K562 (cell line): ENCODE data around the gene FOSL2. TPM values are rescaled to one million over a fixed set of nuclear protein-coding genes. Genes with fewer than 3 reads are reported as not detected.
A peak's percentile ranks its signal among the peaks of the same experiment; 100 is the strongest.

Experiments
- BCOR ChIP-seq: fragments of 450-650 bp; IDR thresholded peaks from 2 replicates; pipeline ENCODE4 v1.6.1; 2016
- BDP1 ChIP-seq: IDR thresholded peaks from 3 replicates; pipeline ENCODE4 v1.6.1; 2011; ENCODE audit not compliant: insufficient read length, insufficient read depth
- CTCF ChIP-seq, 3 experiments: IDR thresholded peaks in 2 of 3; conservative IDR thresholded peaks in 1 of 3; 2 replicates each; pipeline ENCODE4 v1.5.1; 2011 to 2012; ENCODE audit warnings: low read length in 3 of 3, mild to moderate bottlenecking in 3 of 3, control low read depth in 2 of 3, improper control_type of control experiment in 1 of 3, inconsistent platforms in 1 of 3, low read depth in 1 of 3, mixed read lengths in 1 of 3, moderate library complexity in 1 of 3; ENCODE audit not compliant: insufficient read depth in 2 of 3
- CXXC5 ChIP-seq: fragments of 250-450 bp; sonication (Bioruptor Pico); IDR thresholded peaks from 2 replicates; pipeline ENCODE4 v1.8.0; 2022; ENCODE audit warnings: inconsistent platforms, mild to moderate bottlenecking, moderate library complexity
- E2F8 ChIP-seq: fragments of 450-650 bp; IDR thresholded peaks from 2 replicates; pipeline ENCODE4 v1.7.1; 2018; ENCODE audit warnings: mild to moderate bottlenecking, low read depth; ENCODE audit not compliant: partially characterized antibody
- KAT8 ChIP-seq: fragments of 450-650 bp; IDR thresholded peaks from 2 replicates; pipeline ENCODE4 v1.6.1; 2016; ENCODE audit warnings: low read depth, mild to moderate bottlenecking
- KLF6 ChIP-seq: fragments of 250-450 bp; sonication (Bioruptor Pico); IDR thresholded peaks from 2 replicates; pipeline ENCODE4 v1.4.0; 2020; ENCODE audit warnings: mild to moderate bottlenecking, moderate library complexity, borderline replicate concordance
- MAX ChIP-seq: sonication (generic); formaldehyde crosslinking; IDR thresholded peaks from 2 replicates; pipeline ENCODE4 v1.9.0; 2022; ENCODE audit warnings: mild to moderate bottlenecking, missing genetic modification reagents
- MCM5 ChIP-seq: fragments of 450-650 bp; IDR thresholded peaks from 2 replicates; pipeline ENCODE4 v1.6.1; 2016; ENCODE audit warnings: low read depth
- NCOA4 ChIP-seq: fragments of 450-650 bp; IDR thresholded peaks from 2 replicates; pipeline ENCODE4 v1.6.1; 2018; ENCODE audit warnings: mild to moderate bottlenecking; ENCODE audit not compliant: partially characterized antibody
- RNF2 ChIP-seq: sonication (generic); IDR thresholded peaks from 2 replicates; pipeline ENCODE4 v1.6.1; 2016
- THAP12 ChIP-seq: fragments of 250-450 bp; sonication (Bioruptor Pico); IDR thresholded peaks from 2 replicates; pipeline ENCODE4 v1.9.0; 2021; ENCODE audit warnings: mild to moderate bottlenecking, inconsistent platforms
- ZBTB11 ChIP-seq, 3 experiments: fragments of 200-800 bp in 1 of 3; fragments of 250-450 bp in 1 of 3; fragments of 450-650 bp in 1 of 3; sonication (Bioruptor Pico) in 1 of 3; sonication (Bioruptor generic) in 1 of 3; formaldehyde crosslinking in 1 of 3; IDR thresholded peaks; 2 replicates each; pipeline versions ENCODE4 v1.6.1 to v1.8.0; 2016 to 2022; ENCODE audit warnings: mild to moderate bottlenecking in 2 of 3, missing genetic modification characterization in 2 of 3, missing compliant biosample characterization in 1 of 3, moderate library complexity in 1 of 3
- polyA plus RNA-seq, 8 experiments: library from polyadenylated mRNA; depleted of rRNA in 4 of 8; stranded (reverse) in 5 of 8; unstranded in 3 of 8; fragments of >200 nt; fragmentation: Nextera tagmentation in 2 of 8; fragmentation: Illumina TruSeq in 1 of 8; extraction: Ambion mirVana in 2 of 8; extraction: Trizol in 1 of 8; gene quantifications; 2 replicates each; pipeline versions ENCODE4 v1.2.1 to v1.2.3, GENCODE V29; 2011 to 2014; ENCODE audit warnings: inconsistent platforms in 1 of 8, missing spikeins in 1 of 8
- total RNA-seq, 7 experiments: library from RNA; depleted of rRNA in 6 of 7; stranded (reverse); fragments of >200 nt in 6 of 7; fragmentation: Illumina TruSeq in 2 of 7; extraction: Trizol in 2 of 7; gene quantifications; 2 replicates each; pipeline versions ENCODE4 v1.2.1 to v1.2.3, GENCODE V29; 2011 to 2021; ENCODE audit warnings: low replicate concordance in 1 of 7

FOSL2 gene
- total and polyA plus RNA-seq, 9 of the 15 experiments (the other 6 are each of a cell fraction or from before 2014, with no cell fraction given): 0.04 to 2.9 (median 0.80) TPM

GRCh38 chr2:28392297-28393113 is at the start of gene FOSL2 (continued):
- TF ChIP-seq KAT8: no peak
- TF ChIP-seq RNF2: peak; percentile 36; the same call in 1 of the 2 replicates
- peak; percentile 89 for TF ChIP-seq BCOR
- TF ChIP-seq THAP12 (CRISPR knock-in tag): 0 out of 2 replicates have a peak, but pooled peaks have one; percentile 12
- peak in 1 of 3 experiments; percentile 14; a peak in 2 of 6 replicates for TF ChIP-seq ZBTB11 (CRISPR knock-in tag; IDR thresholded peaks at IDR 0.05)
- TF ChIP-seq CTCF (IDR thresholded peaks at IDR 0.05 in 2 of 3, conservative IDR thresholded peaks at IDR 0.05 in 1 of 3; ENCODE audit: insufficient read depth in 2 of 3, low read depth in 1 of 3, low read length in 3 of 3): 0 out of 6 replicates have a peak, but pooled peaks of 1 of the 3 experiments have one; percentile 2
- TF ChIP-seq KLF6 (CRISPR knock-in tag): no peak
- TF ChIP-seq MAX (CRISPR knock-in tag): peak; percentile 94
- TF ChIP-seq BDP1: no peak
- TF ChIP-seq NCOA4: no peak
- no peak for TF ChIP-seq MCM5
- TF ChIP-seq E2F8: no peak
- peak; percentile 77 for TF ChIP-seq CXXC5 (CRISPR knock-in tag)
